ENCODE measurements around the gene RNF149.
"Not testable (repeated sequence)": the region's sequence is repeated elsewhere in the genome, so short reads cannot be mapped to it uniquely, and the experiment has no call there.

The RNF149 gene

GRCh38 chr2:101330253-101330933 is 21.9 kb upstream of the RNF149 start:
- DNase-seq, result peak; percentile 72

DNA sequence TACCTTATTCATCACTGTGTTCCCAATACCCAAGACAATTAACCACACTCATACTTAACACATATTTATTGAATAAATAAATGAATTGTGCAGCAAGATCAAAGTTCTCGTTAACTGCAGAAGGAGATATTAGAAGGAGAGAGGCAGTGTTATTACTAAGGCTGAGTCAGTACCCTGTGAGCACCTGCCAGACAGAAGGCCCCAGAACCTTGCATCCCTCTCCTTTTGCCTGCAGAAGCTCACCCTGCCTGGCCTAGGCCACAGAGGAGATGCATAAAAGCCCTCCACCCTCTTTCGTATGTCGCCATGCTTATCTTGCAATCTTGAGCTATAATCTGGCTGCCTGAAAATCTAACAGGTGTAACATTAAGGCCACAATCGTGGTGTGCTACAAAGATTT is 20.5 kb upstream of the RNF149 start:
- no peak for DNase-seq

GRCh38 chr2:101328474-101329007 is 20.0 kb upstream of the RNF149 start:
- DNase-seq, result no peak

GRCh38 chr2:101327863-101328394 is 19.4 kb upstream of the RNF149 start:
- no peak for DNase-seq

GRCh38 chr2:101325425-101325824 is 16.9 kb upstream of the RNF149 start:
- no peak for DNase-seq

DNA sequence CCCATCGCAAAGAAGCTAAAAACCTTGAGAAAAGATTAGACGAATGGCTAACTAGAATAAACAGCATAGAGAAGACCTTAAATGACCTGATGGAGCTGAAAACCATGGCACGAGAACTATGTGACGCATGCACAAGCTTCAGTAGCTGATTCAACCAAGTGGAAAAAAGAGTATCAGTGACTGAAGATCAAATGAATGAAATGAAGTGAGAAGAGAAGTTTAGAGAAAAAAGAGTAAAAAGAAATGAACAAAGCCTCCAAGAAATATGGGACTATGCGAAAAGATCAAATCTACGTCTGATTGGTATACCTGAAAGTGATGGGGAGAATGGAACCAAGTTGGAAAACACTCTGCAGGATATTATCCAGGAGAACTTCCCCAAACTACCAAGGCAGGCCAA is 8.1 kb upstream of the RNF149 start:
- not testable (repeated sequence) for DNase-seq

GRCh38 chr2:101311696-101312017 is 3.2 kb upstream of the RNF149 start:
- DNase-seq, result no peak

DNA sequence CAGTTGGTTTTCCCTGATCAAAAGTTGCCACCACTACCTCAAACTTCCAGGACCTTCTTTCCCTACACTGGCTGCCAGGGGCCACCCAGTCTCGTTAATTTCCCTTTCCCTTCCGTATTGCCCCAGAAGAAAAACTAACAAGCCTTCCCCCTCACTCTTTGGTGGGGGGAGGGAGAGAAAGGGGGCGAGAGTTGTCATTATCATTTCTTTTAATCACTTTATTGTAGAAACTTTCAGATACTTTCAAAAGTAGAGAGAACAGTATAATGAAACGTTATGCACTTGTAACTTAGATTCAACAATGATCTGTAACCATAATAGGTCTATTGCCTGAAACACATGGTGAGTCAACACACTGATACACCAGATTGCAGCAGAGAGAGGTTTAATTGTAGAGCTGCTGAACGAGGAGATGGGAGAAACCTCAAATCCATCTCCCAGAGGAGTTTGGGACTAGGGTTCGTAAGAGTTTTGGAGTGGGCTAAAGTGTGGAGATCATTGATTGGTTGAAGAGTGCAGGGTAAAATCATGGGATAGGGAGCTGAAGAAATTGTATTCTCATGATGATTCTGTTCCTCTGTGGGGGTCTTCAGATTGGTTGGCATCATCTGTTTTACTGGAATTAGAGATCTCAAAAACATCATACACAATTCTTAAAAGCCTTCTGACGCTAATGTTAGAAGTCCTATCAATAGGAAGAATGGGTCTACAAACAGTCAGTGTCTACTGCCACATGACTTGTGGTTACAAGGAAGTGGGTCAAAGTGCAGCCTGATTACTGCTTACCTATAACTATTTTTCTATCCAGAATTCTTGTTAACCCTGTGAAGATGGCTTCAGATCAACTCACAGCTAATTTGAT is 2.6 kb upstream of the RNF149 start:
- no peak for DNase-seq

- no peak for DNase-seq
Measured at GRCh38 chr2:101310090-101310833, 1.8 kb upstream of the RNF149 start.

- peak; percentile 81 for DNase-seq
Measured at GRCh38 chr2:101307950-101308431, 510 bp downstream of the RNF149 start.

- no peak for DNase-seq
Measured at GRCh38 chr2:101307503-101307902, 998 bp downstream of the RNF149 start.

DNA sequence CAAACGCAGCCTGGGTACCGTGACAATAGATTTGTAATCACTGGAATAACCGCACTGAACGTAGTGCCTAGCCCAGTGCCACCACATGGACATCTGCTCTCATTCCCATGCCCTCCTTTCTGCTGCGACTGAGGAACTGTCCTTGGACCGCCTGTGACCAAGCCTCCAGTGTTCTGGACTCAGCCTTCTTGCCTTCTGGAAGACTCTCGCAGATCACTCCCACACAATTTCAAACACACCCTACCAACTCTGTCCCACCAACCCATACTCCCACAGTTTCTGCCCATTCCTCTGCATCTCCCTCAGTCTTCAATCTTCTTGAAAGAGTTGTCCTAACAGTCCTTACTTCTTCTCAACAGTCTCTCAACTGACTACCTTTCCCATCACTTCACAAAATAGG is 2.1 kb downstream of the RNF149 start:
- peak; percentile 71 for DNase-seq

DNA sequence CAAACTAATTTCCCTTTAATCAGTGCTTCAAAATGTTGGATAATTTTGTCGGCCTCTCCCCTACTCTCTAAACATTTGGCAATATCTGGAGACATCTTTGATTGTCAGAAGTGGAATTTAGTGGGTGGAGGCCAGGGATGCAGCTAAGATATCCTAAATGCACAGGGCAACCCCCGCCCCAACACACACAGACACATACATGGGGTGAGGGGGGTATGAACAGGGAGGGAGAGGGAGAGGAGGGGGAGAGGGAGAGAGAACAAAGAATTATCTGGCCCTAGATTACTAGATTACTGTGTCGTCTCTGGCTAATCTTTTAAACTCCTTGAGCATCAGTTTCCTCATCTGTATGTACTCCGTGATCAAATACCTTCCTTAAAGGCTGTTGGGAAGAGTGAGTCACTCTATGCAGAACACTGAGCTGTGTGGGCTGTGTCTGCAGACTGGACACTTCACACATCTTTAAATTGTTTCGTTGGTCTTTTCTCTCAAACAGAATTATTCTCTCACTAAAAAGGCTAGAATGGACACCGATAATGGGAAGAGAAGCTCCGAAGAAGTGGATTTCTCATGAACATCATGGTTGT is 2.9 kb downstream of the RNF149 start:
- no peak for DNase-seq

- DNase-seq, result no peak
Measured at GRCh38 chr2:101305035-101305434, 3.5 kb downstream of the RNF149 start.

DNA sequence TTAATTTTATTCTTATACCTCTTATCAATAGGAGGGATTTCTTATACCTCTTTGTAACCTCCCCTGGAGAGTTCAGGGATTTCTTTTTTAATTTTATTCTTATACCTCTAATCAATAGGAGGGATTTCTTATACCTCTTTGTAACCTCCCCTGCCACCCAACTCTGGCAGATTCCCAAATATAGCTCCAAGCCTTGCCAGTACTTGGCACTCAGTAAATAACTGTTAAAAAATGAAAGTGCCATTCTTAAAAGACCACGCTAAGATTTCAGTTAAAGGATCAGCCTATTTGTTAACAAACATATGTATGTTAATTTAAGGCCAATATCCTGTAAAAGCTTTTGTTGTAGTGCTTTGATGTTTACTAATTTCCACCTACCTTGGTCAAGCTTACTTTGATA is 4.8 kb downstream of the RNF149 start:
- no peak for DNase-seq

DNA sequence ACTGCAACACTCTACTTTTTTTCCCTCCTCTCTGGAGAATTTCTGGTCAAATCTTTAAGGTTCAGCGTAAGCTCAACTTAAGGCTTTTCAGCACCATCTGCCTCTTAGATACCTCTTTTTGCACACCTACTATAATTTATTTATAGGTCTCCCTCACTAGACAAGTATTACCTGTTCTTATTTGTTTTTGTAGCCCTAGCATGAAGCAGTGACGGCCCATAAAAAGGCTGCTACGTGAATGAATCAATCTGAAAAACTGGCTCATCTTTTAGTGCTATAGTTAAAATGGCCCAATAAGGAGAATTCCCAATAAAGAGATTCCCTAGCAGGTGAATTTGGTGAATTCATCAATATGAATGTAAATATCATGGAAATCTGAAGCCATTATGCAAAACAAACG is 6.5 kb downstream of the RNF149 start:
- no peak for DNase-seq

DNA sequence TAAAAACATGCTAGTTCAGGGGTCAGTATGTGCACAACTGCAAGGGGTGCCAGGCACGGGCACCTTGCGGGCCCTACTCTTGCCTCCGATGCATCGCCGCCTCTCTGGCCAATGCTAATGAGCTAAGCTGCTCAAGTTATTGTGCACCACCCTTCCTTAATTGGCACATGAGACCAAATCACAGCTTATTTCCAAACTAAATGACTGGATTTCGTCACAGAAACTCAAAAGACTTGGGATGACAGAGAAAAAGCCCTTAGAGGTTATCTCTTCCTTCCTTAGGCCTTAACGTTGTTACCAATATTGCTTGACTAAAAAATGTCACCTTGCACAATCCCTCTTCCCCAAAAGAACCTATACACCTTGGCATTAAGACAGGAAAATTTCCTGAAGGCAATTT is 7.7 kb downstream of the RNF149 start:
- DNase-seq, result no peak

GRCh38 chr2:101300164-101300563 is 8.3 kb downstream of the RNF149 start:
- no peak for DNase-seq

DNA sequence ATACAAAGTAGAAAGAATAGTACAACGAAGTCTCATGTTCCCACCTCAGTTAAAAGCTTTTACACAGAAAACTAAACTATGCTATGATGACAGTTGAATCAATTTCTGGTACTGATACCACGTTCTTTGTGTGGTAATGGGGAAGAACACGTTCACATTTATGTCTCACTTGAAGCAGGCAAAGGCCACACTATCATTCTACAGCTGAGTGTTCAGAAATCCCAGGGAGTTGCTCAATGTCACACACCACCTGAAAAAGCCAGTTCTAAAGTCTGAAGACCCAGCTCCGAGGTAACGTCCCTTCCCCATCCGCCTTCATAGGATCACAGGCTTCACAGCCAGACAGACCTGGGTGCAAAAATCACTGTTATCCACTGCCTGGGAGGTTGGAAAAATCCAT is 8.9 kb downstream of the RNF149 start:
- no peak for DNase-seq

DNA sequence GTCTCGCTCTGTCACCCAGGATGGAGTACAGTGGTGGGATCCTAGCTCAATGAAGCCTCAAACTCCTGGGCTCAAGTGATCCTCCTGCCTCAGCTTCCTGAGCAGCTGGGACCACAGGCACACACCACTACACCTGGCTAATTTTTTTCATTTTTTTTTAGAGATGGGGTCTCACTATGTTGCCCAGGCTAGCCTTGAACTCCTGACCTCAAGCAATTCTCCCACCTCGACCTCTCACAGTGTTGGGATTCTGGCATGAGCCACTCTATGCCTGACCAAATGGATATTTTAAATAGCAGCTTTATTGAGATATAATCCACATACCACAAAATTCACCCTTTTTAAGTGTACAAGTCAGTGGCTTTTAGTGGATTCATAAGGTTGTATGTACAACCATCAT is 11.1 kb downstream of the RNF149 start:
- DNase-seq, result no peak

DNA sequence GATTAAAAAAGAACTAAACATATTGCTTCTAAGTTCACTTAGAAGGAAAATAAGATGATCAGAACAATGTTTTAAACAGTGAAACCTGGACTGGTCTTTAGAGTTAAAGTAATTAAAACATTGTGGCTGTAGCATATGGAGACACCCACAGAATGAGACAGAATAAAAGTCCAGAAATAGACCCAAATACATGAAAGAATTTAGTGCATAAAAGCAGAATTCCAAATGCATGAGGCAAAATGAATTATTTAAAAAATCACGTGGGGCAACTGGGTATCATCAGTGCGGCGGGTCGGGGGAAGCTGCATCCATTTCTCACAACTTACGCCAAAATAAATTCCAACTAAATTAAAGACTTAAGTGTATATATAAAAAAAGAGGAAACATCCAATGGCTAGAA is 12.1 kb downstream of the RNF149 start:
- DNase-seq, result no peak

GRCh38 chr2:101295895-101296294 is 12.6 kb downstream of the RNF149 start:
- no peak for DNase-seq

GRCh38 chr2:101294861-101295260 is 13.6 kb downstream of the RNF149 start:
- DNase-seq, result no peak
